K562 (cell line): ENCODE data around the gene CHERP. TPM values are rescaled to one million over a fixed set of nuclear protein-coding genes. Genes with fewer than 3 reads are reported as not detected.

Experiments
- ATAC-seq: fragments of 200-7000 bp; cut with Tn5 transposase; 3 replicates; pipeline ENCODE4 v1.9.1; 2020; ENCODE audit warnings: moderate library complexity
- BruUV-seq: library from RNA; stranded (reverse); fragments of 400-500 nt; replicated peaks from 2 replicates; lab custom pipeline; 2021; lab: Mats Ljungman, UMichigan
- CTCF ChIA-PET: fragments of 300-600 bp; formaldehyde crosslinking; extraction: SDS; loops from one replicate; lab custom pipeline; 2021; ENCODE audit warnings: low intra/inter-chr PET ratio; lab: Yijun Ruan, JAX
- POLR2A ChIA-PET: fragments of 300-600, 350-650 bp; sonication (Branson Sonifier 250); formaldehyde crosslinking; extraction: SDS; loops from one replicate; lab custom pipeline; 2021; ENCODE audit warnings: antibody characterized with exemption, inconsistent platforms; lab: Yijun Ruan, JAX
- DNase-seq, 4 experiments: peaks; one replicate each; pipeline versions ENCODE4 v3.0.0 to v3.0.0-alpha.2; 2011 to 2018; ENCODE audit warnings: low spot score in 3 of 4, mixed read lengths in 3 of 4; ENCODE audit errors: extremely low read depth in 1 of 4
- FAIRE-seq: peaks from 2 replicates; lab custom pipeline; 2011; peaks lifted over from hg19 to GRCh38; lab: Jason Lieb, UNC
- H2AFZ ChIP-seq: 2 replicates; pipeline ENCODE4 v1.6.0; 2011; ENCODE audit warnings: low read depth, low read length, control low read depth, inconsistent platforms
- H3K27ac ChIP-seq: fragments of 200-600 bp; 3 replicates; pipeline ENCODE4 v1.8.0; 2011; ENCODE audit warnings: low read depth, mild to moderate bottlenecking, control low read depth, inconsistent platforms, low read length, moderate library complexity, mixed read lengths; ENCODE audit errors: extremely low read depth
- H3K27me3 ChIP-seq, 2 experiments: fragments of 300-600 bp in 1 of 2; 2 replicates in 1 of 2; 3 replicates in 1 of 2; pipeline versions ENCODE4 v1.6.0 to v1.8.0; 2011; ENCODE audit warnings: inconsistent platforms in 2 of 2, low read length in 2 of 2, mild to moderate bottlenecking in 1 of 2, mixed read lengths in 1 of 2, moderate library complexity in 1 of 2; ENCODE audit not compliant: control insufficient read depth in 2 of 2, insufficient read depth in 2 of 2
- H3K36me3 ChIP-seq: fragments of 300-600 bp; 3 replicates; pipeline ENCODE4 v1.8.0; 2011; ENCODE audit warnings: mild to moderate bottlenecking, low read length, inconsistent platforms; ENCODE audit not compliant: control insufficient read depth, insufficient read depth
- H3K4me1 ChIP-seq, 2 experiments: fragments of 200-600 bp in 1 of 2; replicated peaks in 1 of 2; 2 replicates in 1 of 2; 3 replicates in 1 of 2; pipeline versions ENCODE4 v1.5.1 to v1.8.0; 2011; ENCODE audit warnings: inconsistent platforms in 2 of 2, low read length in 2 of 2, mild to moderate bottlenecking in 1 of 2, mixed read lengths in 1 of 2, moderate library complexity in 1 of 2; ENCODE audit not compliant: control insufficient read depth in 2 of 2, insufficient read depth in 2 of 2
- H3K4me2 ChIP-seq: 2 replicates; pipeline ENCODE4 v1.6.1; 2011; ENCODE audit warnings: low read length, control low read depth, inconsistent platforms, mixed read lengths; ENCODE audit not compliant: insufficient read depth
- H3K4me3 ChIP-seq: fragments of 200-600 bp; sonication (generic), shearing (Covaris generic); 2 replicates; pipeline ENCODE4 v1.5.1; 2016; ENCODE audit warnings: control low read depth, inconsistent platforms
- H3K79me2 ChIP-seq: fragments of 200-600 bp; 3 replicates; pipeline ENCODE4 v1.8.0; 2011; ENCODE audit warnings: low read length, inconsistent platforms; ENCODE audit not compliant: control insufficient read depth, insufficient read depth
- H3K9ac ChIP-seq, 2 experiments: 2 replicates each; pipeline versions ENCODE4 v1.6.0 to v1.6.1; 2011; ENCODE audit warnings: low read depth in 2 of 2, low read length in 2 of 2, control low read depth in 1 of 2, inconsistent platforms in 1 of 2, mild to moderate bottlenecking in 1 of 2, mixed read lengths in 1 of 2; ENCODE audit not compliant: insufficient read depth in 1 of 2
- H3K9me1 ChIP-seq: one replicate; pipeline ENCODE4 v1.6.0; 2011; ENCODE audit warnings: inconsistent platforms, mild to moderate bottlenecking, low read length, moderate library complexity; ENCODE audit not compliant: control insufficient read depth, insufficient read depth
- H3K9me3 ChIP-seq: replicated peaks from 2 replicates; pipeline ENCODE4 v1.5.1; 2011; ENCODE audit warnings: low read depth, low read length, inconsistent platforms; ENCODE audit not compliant: control insufficient read depth, insufficient read depth
- H4K20me1 ChIP-seq: replicated peaks from 2 replicates; pipeline ENCODE4 v1.6.1; 2011; ENCODE audit warnings: low read length, inconsistent platforms, mixed read lengths; ENCODE audit not compliant: control insufficient read depth, insufficient read depth
- ERF ChIP-seq: fragments of 450-650 bp; formaldehyde crosslinking; IDR thresholded peaks from 2 replicates; pipeline ENCODE4 v1.4.0; 2020; ENCODE audit warnings: mild to moderate bottlenecking, mixed read lengths
- WGBS: fragments of 100-300 bp; shearing (Covaris generic); methylation state at CpG from one replicate; pipeline ENCODE4 v1.1.6; 2016; ENCODE audit warnings: low coverage, mixed read lengths; ENCODE audit not compliant: insufficient coverage; ENCODE audit errors: missing lambda C conversion rate; 5-methylcytosine and 5-hydroxymethylcytosine counted together
- in situ Hi-C: fragments of 300-500 bp; cut with MboI; formaldehyde crosslinking; loops from 4 replicates; pipeline ENCODE4 v1.15.0; 2018; ENCODE audit warnings: inconsistent platforms, mixed read lengths
- intact Hi-C: fragments of 100-400 bp; cut with micrococcal nuclease; formaldehyde crosslinking; loops from 2 replicates; pipeline ENCODE4 v1.14.2; 2022
- polyA plus RNA-seq, 8 experiments: library from polyadenylated mRNA; depleted of rRNA in 4 of 8; stranded (reverse) in 5 of 8; unstranded in 3 of 8; fragments of >200 nt; fragmentation: Nextera tagmentation in 2 of 8; fragmentation: Illumina TruSeq in 1 of 8; extraction: Ambion mirVana in 2 of 8; extraction: Trizol in 1 of 8; gene quantifications; 2 replicates each; pipeline versions ENCODE4 v1.2.1 to v1.2.3, GENCODE V29; 2011 to 2014; ENCODE audit warnings: inconsistent platforms in 1 of 8, missing spikeins in 1 of 8
- small RNA-seq: library from RNA; depleted of rRNA; stranded (forward); fragments of <200 nt; gene quantifications from one replicate; pipeline ENCODE3, GENCODE V24; 2014
- total RNA-seq, 7 experiments: library from RNA; depleted of rRNA in 6 of 7; stranded (reverse); fragments of >200 nt in 6 of 7; fragmentation: Illumina TruSeq in 2 of 7; extraction: Trizol in 2 of 7; gene quantifications; 2 replicates each; pipeline versions ENCODE4 v1.2.1 to v1.2.3, GENCODE V29; 2011 to 2021; ENCODE audit warnings: low replicate concordance in 1 of 7
- TF ChIP-seq, protein P1 (sequence below): fragments of 250-450 bp; sonication (Bioruptor Pico); IDR thresholded peaks from 2 replicates; pipeline ENCODE4 v1.5.0; 2021; ENCODE audit warnings: mild to moderate bottlenecking, borderline replicate concordance

CHERP gene
- total and polyA plus RNA-seq, 9 of the 15 experiments (the other 6 are each of a cell fraction or from before 2014, with no cell fraction given) = 0.60 to 85.1 (median 7.8) TPM

DNA sequence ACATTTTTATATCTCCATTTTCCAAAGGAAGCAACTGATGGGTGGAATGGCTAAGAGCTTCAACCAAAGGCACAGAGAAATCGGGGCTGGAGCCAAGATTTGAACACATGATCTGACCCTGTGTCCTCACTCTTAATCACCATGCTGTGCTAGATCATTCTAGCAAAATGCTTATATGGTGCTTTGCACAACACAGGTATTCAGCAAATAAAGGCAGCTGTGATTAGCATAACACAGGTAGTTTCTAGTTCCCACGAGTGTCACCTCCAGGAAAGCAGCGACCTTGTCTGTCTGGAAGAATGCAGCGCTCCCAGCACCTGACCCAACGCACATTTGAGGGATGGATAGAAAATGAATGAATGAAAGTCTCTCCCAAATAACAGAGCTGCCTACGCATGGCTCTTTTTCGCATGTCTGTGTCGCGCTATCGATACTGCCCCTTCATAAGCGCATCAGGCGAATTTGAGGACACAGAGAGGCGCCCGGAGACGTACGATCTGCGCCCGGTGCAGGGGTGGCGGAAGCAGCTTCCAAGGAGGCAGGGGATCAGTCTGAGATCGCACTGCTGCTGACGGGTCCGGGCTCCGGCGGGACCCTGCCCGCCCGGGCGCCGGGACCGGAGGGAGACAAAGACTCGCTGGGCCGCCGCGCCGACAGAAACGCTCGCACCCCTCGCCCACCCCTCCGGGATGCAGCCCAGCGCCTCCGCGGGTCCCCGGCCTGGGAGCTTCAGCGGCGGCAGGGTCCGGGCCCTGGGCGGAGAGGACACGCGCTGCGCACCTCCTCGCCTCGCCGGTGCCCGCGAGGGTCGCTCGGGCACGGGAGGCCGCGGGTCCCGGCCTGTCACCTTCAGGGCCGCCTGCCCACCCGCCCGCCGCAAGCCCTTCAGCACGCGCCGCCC, 71.1 kb downstream of the CHERP start (continued):
- TF ChIP-seq, protein P1, sequence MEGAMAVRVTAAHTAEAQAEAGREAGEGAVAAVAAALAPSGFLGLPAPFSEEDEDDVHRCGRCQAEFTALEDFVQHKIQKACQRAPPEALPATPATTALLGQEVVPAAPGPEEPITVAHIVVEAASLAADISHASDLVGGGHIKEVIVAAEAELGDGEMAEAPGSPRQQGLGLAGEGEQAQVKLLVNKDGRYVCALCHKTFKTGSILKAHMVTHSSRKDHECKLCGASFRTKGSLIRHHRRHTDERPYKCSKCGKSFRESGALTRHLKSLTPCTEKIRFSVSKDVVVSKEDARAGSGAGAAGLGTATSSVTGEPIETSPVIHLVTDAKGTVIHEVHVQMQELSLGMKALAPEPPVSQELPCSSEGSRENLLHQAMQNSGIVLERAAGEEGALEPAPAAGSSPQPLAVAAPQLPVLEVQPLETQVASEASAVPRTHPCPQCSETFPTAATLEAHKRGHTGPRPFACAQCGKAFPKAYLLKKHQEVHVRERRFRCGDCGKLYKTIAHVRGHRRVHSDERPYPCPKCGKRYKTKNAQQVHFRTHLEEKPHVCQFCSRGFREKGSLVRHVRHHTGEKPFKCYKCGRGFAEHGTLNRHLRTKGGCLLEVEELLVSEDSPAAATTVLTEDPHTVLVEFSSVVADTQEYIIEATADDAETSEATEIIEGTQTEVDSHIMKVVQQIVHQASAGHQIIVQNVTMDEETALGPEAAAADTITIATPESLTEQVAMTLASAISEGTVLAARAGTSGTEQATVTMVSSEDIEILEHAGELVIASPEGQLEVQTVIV (CRISPR knock-in tag) = no peak
- TF ChIP-seq, all 486 proteins: peak for 23

DNA sequence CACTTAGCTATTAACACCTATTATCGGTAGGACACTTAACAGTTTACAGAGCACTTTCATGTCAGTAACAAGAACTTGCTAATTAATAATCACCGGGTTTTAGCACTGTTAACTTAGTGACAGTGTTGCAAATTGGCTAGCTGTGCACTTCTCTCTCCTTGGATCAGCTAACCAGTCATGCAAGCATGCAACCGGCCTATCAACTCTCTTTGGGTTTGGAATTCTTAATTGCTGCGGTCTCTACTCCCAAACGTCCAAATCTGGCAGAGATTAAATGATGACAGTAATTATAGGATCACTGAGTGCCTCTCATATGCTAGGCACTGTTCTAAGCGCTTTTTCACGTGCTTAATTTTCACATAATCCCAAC, 71.7 kb downstream of the CHERP start:
- intact Hi-C loops (no loop called here), in situ Hi-C loops (no loop called here)
- FAIRE-seq = peak; percentile 15
- no peak for TF ChIP-seq ERF (CRISPR knock-in tag)
- POLR2A ChIA-PET = interaction anchor here (0.6 to 1.0 kb wide), 3 partner anchors 11 to 1387 kb away, joined by 3 to 4 read pairs (median 3); no protein-coding TSS in a partner anchor
- no peak overlapping the region for H2AFZ ChIP-seq
- H3K9me3 ChIP-seq = peaks cover 9% of the 10 kb centered on the region
- no TSS peak for BruUV-seq
- no peaks in the 10 kb centered on the region for H3K9me1 ChIP-seq
- 8% methylated on average over 7 of the region's 7 CpGs for WGBS
- H3K9ac ChIP-seq = peak overlapping the region in 1 of 2 experiments; percentile 57; a peak in 2 of 4 replicates
- H3K27ac ChIP-seq = no peak overlapping the region
- CTCF ChIA-PET = no interaction called here
- H3K36me3 ChIP-seq = peaks cover 10% of the 10 kb centered on the region; the same call in 2 of the 3 replicates
- peaks cover 14 to 26% of the 10 kb centered on the region in 2 experiments for H3K4me1 ChIP-seq
- peak overlapping the region; percentile 84 for H3K4me2 ChIP-seq
- peaks cover 28% of the 10 kb centered on the region for H4K20me1 ChIP-seq
- no peak for DNase-seq
- H3K27me3 ChIP-seq = no peaks in the 10 kb centered on the region
- H3K4me3 ChIP-seq = peak overlapping the region; percentile 75; the same call in 1 of the 2 replicates
- no peak for ATAC-seq
- peaks cover 52% of the 10 kb centered on the region for H3K79me2 ChIP-seq

Small RNA genes lying within 50 kb of the gene (small RNA-seq; reads per million reads assigned to genes)
- not detected for gene RN7SL146P

Other genes with a start within 250 kb of the CHERP start
Only the 7 nearest of the 9 such genes appear.
- 11.0 and 13.5 TPM in 2 replicates for gene EPS15L1, start 70.5 kb downstream of the CHERP start, total RNA-seq (2014; rRNA removed)
- gene EPS15L1, start 70.5 kb downstream of the CHERP start, total RNA-seq (2014; rRNA removed; fragmentation: Illumina TruSeq; extraction: Trizol) = 12.2 and 12.3 TPM in 2 replicates
- gene EPS15L1, start 70.5 kb downstream of the CHERP start, total RNA-seq (2015; rRNA removed; fragmentation: Illumina TruSeq; extraction: Trizol) = 14.7 and 15.9 TPM in 2 replicates
- gene EPS15L1, start 70.5 kb downstream of the CHERP start, total RNA-seq (2021) = 37.1 and 38.1 TPM in 2 replicates
- 7.4 and 16.2 TPM in 2 replicates for gene EPS15L1, start 70.5 kb downstream of the CHERP start, polyA plus RNA-seq (2011; rRNA removed)
- gene EPS15L1, start 70.5 kb downstream of the CHERP start, polyA plus RNA-seq (2014; fragmentation: Illumina TruSeq; extraction: Trizol) = 25.1 and 28.4 TPM in 2 replicates
- gene EPS15L1, start 70.5 kb downstream of the CHERP start, polyA plus RNA-seq (2014; fragmentation: Nextera tagmentation; extraction: Ambion mirVana) = 1 to 10 TPM; 4.7 TPM
- gene EPS15L1, start 70.5 kb downstream of the CHERP start, polyA plus RNA-seq (2014; rRNA removed) = 15.6 and 18.7 TPM in 2 replicates
- 0.41 TPM in 1 of 2 replicates, not detected in the other for gene CALR3, start 46.3 kb downstream of the CHERP start, total RNA-seq (2014; rRNA removed)
- gene CALR3, start 46.3 kb downstream of the CHERP start, total RNA-seq (2014; rRNA removed; fragmentation: Illumina TruSeq; extraction: Trizol) = 0.18 and 0.19 TPM in 2 replicates
- gene CALR3, start 46.3 kb downstream of the CHERP start, total RNA-seq (2015; rRNA removed; fragmentation: Illumina TruSeq; extraction: Trizol) = not detected in 2 replicates
- gene CALR3, start 46.3 kb downstream of the CHERP start, total RNA-seq (2021) = not detected in 2 replicates
- gene CALR3, start 46.3 kb downstream of the CHERP start, polyA plus RNA-seq (2011; rRNA removed) = 0.15 TPM in 1 of 2 replicates, not detected in the other
- gene CALR3, start 46.3 kb downstream of the CHERP start, polyA plus RNA-seq (2014; fragmentation: Illumina TruSeq; extraction: Trizol) = not detected in 2 replicates
- gene CALR3, start 46.3 kb downstream of the CHERP start, polyA plus RNA-seq (2014; fragmentation: Nextera tagmentation; extraction: Ambion mirVana) = under 1 TPM; 0.22 to 0.24 TPM
- gene CALR3, start 46.3 kb downstream of the CHERP start, polyA plus RNA-seq (2014; rRNA removed) = not detected in 2 replicates
- gene C19orf44, start 46.0 kb downstream of the CHERP start, total RNA-seq (2014; rRNA removed) = 2.2 and 4.1 TPM in 2 replicates
- 3.5 and 4.2 TPM in 2 replicates for gene C19orf44, start 46.0 kb downstream of the CHERP start, total RNA-seq (2014; rRNA removed; fragmentation: Illumina TruSeq; extraction: Trizol)
- gene C19orf44, start 46.0 kb downstream of the CHERP start, total RNA-seq (2015; rRNA removed; fragmentation: Illumina TruSeq; extraction: Trizol) = 3.5 and 3.8 TPM in 2 replicates
- gene C19orf44, start 46.0 kb downstream of the CHERP start, total RNA-seq (2021) = 4.7 and 6.6 TPM in 2 replicates
- 2.8 TPM in 2 replicates for gene C19orf44, start 46.0 kb downstream of the CHERP start, polyA plus RNA-seq (2011; rRNA removed)
- 4.7 and 7.7 TPM in 2 replicates for gene C19orf44, start 46.0 kb downstream of the CHERP start, polyA plus RNA-seq (2014; fragmentation: Illumina TruSeq; extraction: Trizol)
- gene C19orf44, start 46.0 kb downstream of the CHERP start, polyA plus RNA-seq (2014; fragmentation: Nextera tagmentation; extraction: Ambion mirVana) = under 1 TPM; 0.41 to 0.51 TPM
- gene C19orf44, start 46.0 kb downstream of the CHERP start, polyA plus RNA-seq (2014; rRNA removed) = 4.3 and 5.2 TPM in 2 replicates
- 18.5 and 24.4 TPM in 2 replicates for gene SLC35E1, start 30.0 kb upstream of the CHERP start, total RNA-seq (2014; rRNA removed)
- gene SLC35E1, start 30.0 kb upstream of the CHERP start, total RNA-seq (2014; rRNA removed; fragmentation: Illumina TruSeq; extraction: Trizol) = 27.8 and 28.4 TPM in 2 replicates
- 25.7 and 27.3 TPM in 2 replicates for gene SLC35E1, start 30.0 kb upstream of the CHERP start, total RNA-seq (2015; rRNA removed; fragmentation: Illumina TruSeq; extraction: Trizol)
- gene SLC35E1, start 30.0 kb upstream of the CHERP start, total RNA-seq (2021) = 40.1 and 44.5 TPM in 2 replicates
- gene SLC35E1, start 30.0 kb upstream of the CHERP start, polyA plus RNA-seq (2011; rRNA removed) = 28.0 and 40.1 TPM in 2 replicates
- gene SLC35E1, start 30.0 kb upstream of the CHERP start, polyA plus RNA-seq (2014; fragmentation: Illumina TruSeq; extraction: Trizol) = 31.3 and 34.3 TPM in 2 replicates
- gene SLC35E1, start 30.0 kb upstream of the CHERP start, polyA plus RNA-seq (2014; fragmentation: Nextera tagmentation; extraction: Ambion mirVana) = 10 to 100 TPM; 15.0 to 16.1 TPM
- gene SLC35E1, start 30.0 kb upstream of the CHERP start, polyA plus RNA-seq (2014; rRNA removed) = 19.3 and 29.4 TPM in 2 replicates
- gene MED26, start 85.8 kb upstream of the CHERP start, total RNA-seq (2014; rRNA removed) = 12.9 and 15.2 TPM in 2 replicates
- gene MED26, start 85.8 kb upstream of the CHERP start, total RNA-seq (2014; rRNA removed; fragmentation: Illumina TruSeq; extraction: Trizol) = 3.7 and 4.6 TPM in 2 replicates
- 7.1 and 7.5 TPM in 2 replicates for gene MED26, start 85.8 kb upstream of the CHERP start, total RNA-seq (2015; rRNA removed; fragmentation: Illumina TruSeq; extraction: Trizol)
- 15.1 and 16.5 TPM in 2 replicates for gene MED26, start 85.8 kb upstream of the CHERP start, total RNA-seq (2021)
- gene MED26, start 85.8 kb upstream of the CHERP start, polyA plus RNA-seq (2011; rRNA removed) = 5.6 and 6.1 TPM in 2 replicates
- gene MED26, start 85.8 kb upstream of the CHERP start, polyA plus RNA-seq (2014; fragmentation: Illumina TruSeq; extraction: Trizol) = 6.2 and 8.4 TPM in 2 replicates
- under 1 TPM; 0.71 to 0.86 TPM for gene MED26, start 85.8 kb upstream of the CHERP start, polyA plus RNA-seq (2014; fragmentation: Nextera tagmentation; extraction: Ambion mirVana)
- gene MED26, start 85.8 kb upstream of the CHERP start, polyA plus RNA-seq (2014; rRNA removed) = 8.4 and 9.0 TPM in 2 replicates
- gene SMIM7, start 117.7 kb upstream of the CHERP start, total RNA-seq (2014; rRNA removed) = 55.3 and 63.3 TPM in 2 replicates
- 102 and 109 TPM in 2 replicates for gene SMIM7, start 117.7 kb upstream of the CHERP start, total RNA-seq (2014; rRNA removed; fragmentation: Illumina TruSeq; extraction: Trizol)
- 110 and 114 TPM in 2 replicates for gene SMIM7, start 117.7 kb upstream of the CHERP start, total RNA-seq (2015; rRNA removed; fragmentation: Illumina TruSeq; extraction: Trizol)
- 72.5 and 72.7 TPM in 2 replicates for gene SMIM7, start 117.7 kb upstream of the CHERP start, total RNA-seq (2021)
- 95.0 and 107 TPM in 2 replicates for gene SMIM7, start 117.7 kb upstream of the CHERP start, polyA plus RNA-seq (2011; rRNA removed)
- 85.6 and 113 TPM in 2 replicates for gene SMIM7, start 117.7 kb upstream of the CHERP start, polyA plus RNA-seq (2014; fragmentation: Illumina TruSeq; extraction: Trizol)
- 100 to 1,000 TPM; 233 to 265 TPM for gene SMIM7, start 117.7 kb upstream of the CHERP start, polyA plus RNA-seq (2014; fragmentation: Nextera tagmentation; extraction: Ambion mirVana)
- 105 and 122 TPM in 2 replicates for gene SMIM7, start 117.7 kb upstream of the CHERP start, polyA plus RNA-seq (2014; rRNA removed)
- gene TMEM38A, start 118.7 kb upstream of the CHERP start, total RNA-seq (2014; rRNA removed) = 0.77 and 4.3 TPM in 2 replicates
- gene TMEM38A, start 118.7 kb upstream of the CHERP start, total RNA-seq (2014; rRNA removed; fragmentation: Illumina TruSeq; extraction: Trizol) = 1.2 and 1.4 TPM in 2 replicates
- gene TMEM38A, start 118.7 kb upstream of the CHERP start, total RNA-seq (2015; rRNA removed; fragmentation: Illumina TruSeq; extraction: Trizol) = 0.90 and 1.6 TPM in 2 replicates
- 1.4 and 2.1 TPM in 2 replicates for gene TMEM38A, start 118.7 kb upstream of the CHERP start, total RNA-seq (2021)
- 1.5 and 1.8 TPM in 2 replicates for gene TMEM38A, start 118.7 kb upstream of the CHERP start, polyA plus RNA-seq (2011; rRNA removed)
- 0.77 and 2.4 TPM in 2 replicates for gene TMEM38A, start 118.7 kb upstream of the CHERP start, polyA plus RNA-seq (2014; fragmentation: Illumina TruSeq; extraction: Trizol)
- under 1 TPM; 0.35 to 0.44 TPM for gene TMEM38A, start 118.7 kb upstream of the CHERP start, polyA plus RNA-seq (2014; fragmentation: Nextera tagmentation; extraction: Ambion mirVana)
- 1.9 and 3.3 TPM in 2 replicates for gene TMEM38A, start 118.7 kb upstream of the CHERP start, polyA plus RNA-seq (2014; rRNA removed)